ENCODE data around the gene PTPRT. TPM values are rescaled to one million over a fixed set of nuclear protein-coding genes. Genes with fewer than 3 reads are reported as not detected.

Gene PTPRT
- total RNA-seq, 1 experiment from 2014 or later, result not detected

DNA sequence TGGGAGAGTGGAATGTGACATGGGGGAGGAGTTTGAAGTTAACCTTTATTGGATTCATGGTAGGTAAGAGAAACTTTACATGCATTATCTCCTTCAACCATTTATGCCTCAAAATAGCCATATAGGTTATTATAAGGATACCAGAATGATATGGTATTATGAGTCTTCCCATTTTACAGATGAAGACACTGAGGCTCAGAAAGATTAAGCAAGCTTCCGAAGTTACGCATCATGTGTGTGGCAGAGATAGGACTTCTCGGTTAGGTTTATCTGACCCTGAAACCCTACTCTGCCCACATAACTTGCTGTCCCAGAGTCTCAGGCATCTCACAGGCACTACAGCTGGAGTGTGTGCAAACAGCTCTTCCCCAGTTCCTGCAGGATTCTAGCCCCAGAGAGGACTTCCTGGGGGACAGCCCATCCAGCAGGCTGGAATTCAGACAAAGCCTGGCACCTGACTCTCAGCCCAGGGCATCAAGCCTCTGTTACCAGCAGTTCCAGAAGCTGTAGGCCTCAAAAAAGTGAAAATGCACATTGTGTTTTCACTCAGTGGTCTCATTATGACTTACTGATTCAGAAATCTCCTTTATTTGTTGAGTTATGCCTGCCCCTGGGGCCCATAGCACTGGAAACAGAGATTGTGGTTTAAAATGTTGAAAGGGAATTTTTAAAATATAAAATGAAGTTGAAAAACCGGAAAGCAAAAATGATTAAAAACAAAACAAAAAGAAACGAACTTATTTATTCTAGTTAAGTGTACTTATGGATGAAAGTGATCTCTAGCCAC lies 1058.7 kb downstream of the PTPRT start:
- Histone ChIP-seq H3K9ac (ENCODE audit: low read length) (no peak overlapping the region), H3K36me3 (ENCODE audit: control insufficient read depth in 1 of 2, insufficient read depth in 2 of 2, low read length in 2 of 2) (no peaks in the 10 kb centered on the region), H3K27me3 (ENCODE audit: insufficient read depth, low read length) (no peaks in the 10 kb centered on the region), H3K4me3 (replicated peaks in 1 of 2; ENCODE audit: low read depth in 1 of 2, low read length in 2 of 2) (no peak overlapping the region), H3K27ac (ENCODE audit: low read depth, low read length) (no peak overlapping the region), H2AFZ (ENCODE audit: low read depth, low read length, poor library complexity, severe bottlenecking) (no peak overlapping the region), H4K20me1 (ENCODE audit: insufficient read depth) (no peaks in the 10 kb centered on the region), H3K4me2 (ENCODE audit: low read length) (no peak overlapping the region), H3K4me1 (ENCODE audit: control insufficient read depth in 1 of 2, insufficient read depth in 2 of 2, low read length in 2 of 2) (no peaks in the 10 kb centered on the region), H3K79me2 (ENCODE audit: insufficient read depth, low read length) (no peaks in the 10 kb centered on the region), H3K9me2 (ENCODE audit: insufficient read depth) (no peaks in the 10 kb centered on the region), H3K9me3 (ENCODE audit: control insufficient read depth in 1 of 2, insufficient read depth in 1 of 2, low read depth in 1 of 2, low read length in 2 of 2) (peaks cover 6 to 30% of the 10 kb centered on the region in 2 experiments; a peak in 2 of 4 replicates)
- no peak for DNase-seq (ENCODE audit: low read depth, low spot score)
- no peak for ATAC-seq
- intact Hi-C loops (cut with micrococcal nuclease), result no loop called here
- CTCF ChIA-PET, result no interaction called here
- no TSS peak for BruUV-seq (replicated peaks)
- RAD21 ChIA-PET (ENCODE audit: low non-redundant PET in 1 of 2, low total read pairs in 2 of 2, uncharacterized antibody in 2 of 2, unreplicated experiment in 2 of 2), result no interaction called here
- POLR2A ChIA-PET, result no interaction called here
- TF ChIP-seq, protein P1, sequence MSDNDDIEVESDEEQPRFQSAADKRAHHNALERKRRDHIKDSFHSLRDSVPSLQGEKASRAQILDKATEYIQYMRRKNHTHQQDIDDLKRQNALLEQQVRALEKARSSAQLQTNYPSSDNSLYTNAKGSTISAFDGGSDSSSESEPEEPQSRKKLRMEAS (IDR thresholded peaks at IDR 0.05), result no peak
- no peak for TF ChIP-seq POLR2AphosphoS5 (IDR thresholded peaks at IDR 0.05; ENCODE audit: low read depth, low read length)
- TF ChIP-seq, protein P2, sequence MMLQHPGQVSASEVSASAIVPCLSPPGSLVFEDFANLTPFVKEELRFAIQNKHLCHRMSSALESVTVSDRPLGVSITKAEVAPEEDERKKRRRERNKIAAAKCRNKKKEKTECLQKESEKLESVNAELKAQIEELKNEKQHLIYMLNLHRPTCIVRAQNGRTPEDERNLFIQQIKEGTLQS (IDR thresholded peaks at IDR 0.05), result no peak
- TF ChIP-seq, protein P3, sequence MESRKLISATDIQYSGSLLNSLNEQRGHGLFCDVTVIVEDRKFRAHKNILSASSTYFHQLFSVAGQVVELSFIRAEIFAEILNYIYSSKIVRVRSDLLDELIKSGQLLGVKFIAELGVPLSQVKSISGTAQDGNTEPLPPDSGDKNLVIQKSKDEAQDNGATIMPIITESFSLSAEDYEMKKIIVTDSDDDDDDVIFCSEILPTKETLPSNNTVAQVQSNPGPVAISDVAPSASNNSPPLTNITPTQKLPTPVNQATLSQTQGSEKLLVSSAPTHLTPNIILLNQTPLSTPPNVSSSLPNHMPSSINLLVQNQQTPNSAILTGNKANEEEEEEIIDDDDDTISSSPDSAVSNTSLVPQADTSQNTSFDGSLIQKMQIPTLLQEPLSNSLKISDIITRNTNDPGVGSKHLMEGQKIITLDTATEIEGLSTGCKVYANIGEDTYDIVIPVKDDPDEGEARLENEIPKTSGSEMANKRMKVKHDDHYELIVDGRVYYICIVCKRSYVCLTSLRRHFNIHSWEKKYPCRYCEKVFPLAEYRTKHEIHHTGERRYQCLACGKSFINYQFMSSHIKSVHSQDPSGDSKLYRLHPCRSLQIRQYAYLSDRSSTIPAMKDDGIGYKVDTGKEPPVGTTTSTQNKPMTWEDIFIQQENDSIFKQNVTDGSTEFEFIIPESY (IDR thresholded peaks at IDR 0.05; ENCODE audit: extremely low read depth, insufficient replicate concordance, low read length), result no peak
- no peak for TF ChIP-seq SRF (IDR thresholded peaks at IDR 0.05; ENCODE audit: low read depth)
- TF ChIP-seq CBX3 (IDR thresholded peaks at IDR 0.05; ENCODE audit: low read depth), result no peak
- TF ChIP-seq EZH2phosphoT487 (IDR thresholded peaks at IDR 0.05; ENCODE audit: borderline replicate concordance), result no peak
- TF ChIP-seq, protein P4, sequence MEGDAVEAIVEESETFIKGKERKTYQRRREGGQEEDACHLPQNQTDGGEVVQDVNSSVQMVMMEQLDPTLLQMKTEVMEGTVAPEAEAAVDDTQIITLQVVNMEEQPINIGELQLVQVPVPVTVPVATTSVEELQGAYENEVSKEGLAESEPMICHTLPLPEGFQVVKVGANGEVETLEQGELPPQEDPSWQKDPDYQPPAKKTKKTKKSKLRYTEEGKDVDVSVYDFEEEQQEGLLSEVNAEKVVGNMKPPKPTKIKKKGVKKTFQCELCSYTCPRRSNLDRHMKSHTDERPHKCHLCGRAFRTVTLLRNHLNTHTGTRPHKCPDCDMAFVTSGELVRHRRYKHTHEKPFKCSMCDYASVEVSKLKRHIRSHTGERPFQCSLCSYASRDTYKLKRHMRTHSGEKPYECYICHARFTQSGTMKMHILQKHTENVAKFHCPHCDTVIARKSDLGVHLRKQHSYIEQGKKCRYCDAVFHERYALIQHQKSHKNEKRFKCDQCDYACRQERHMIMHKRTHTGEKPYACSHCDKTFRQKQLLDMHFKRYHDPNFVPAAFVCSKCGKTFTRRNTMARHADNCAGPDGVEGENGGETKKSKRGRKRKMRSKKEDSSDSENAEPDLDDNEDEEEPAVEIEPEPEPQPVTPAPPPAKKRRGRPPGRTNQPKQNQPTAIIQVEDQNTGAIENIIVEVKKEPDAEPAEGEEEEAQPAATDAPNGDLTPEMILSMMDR (IDR thresholded peaks at IDR 0.05 in 2 of 3, conservative IDR thresholded peaks at IDR 0.05 in 1 of 3; ENCODE audit: borderline replicate concordance in 1 of 3, insufficient read depth in 1 of 3, low read depth in 2 of 3, low read length in 2 of 3), result no peak
- TF ChIP-seq, protein P5, sequence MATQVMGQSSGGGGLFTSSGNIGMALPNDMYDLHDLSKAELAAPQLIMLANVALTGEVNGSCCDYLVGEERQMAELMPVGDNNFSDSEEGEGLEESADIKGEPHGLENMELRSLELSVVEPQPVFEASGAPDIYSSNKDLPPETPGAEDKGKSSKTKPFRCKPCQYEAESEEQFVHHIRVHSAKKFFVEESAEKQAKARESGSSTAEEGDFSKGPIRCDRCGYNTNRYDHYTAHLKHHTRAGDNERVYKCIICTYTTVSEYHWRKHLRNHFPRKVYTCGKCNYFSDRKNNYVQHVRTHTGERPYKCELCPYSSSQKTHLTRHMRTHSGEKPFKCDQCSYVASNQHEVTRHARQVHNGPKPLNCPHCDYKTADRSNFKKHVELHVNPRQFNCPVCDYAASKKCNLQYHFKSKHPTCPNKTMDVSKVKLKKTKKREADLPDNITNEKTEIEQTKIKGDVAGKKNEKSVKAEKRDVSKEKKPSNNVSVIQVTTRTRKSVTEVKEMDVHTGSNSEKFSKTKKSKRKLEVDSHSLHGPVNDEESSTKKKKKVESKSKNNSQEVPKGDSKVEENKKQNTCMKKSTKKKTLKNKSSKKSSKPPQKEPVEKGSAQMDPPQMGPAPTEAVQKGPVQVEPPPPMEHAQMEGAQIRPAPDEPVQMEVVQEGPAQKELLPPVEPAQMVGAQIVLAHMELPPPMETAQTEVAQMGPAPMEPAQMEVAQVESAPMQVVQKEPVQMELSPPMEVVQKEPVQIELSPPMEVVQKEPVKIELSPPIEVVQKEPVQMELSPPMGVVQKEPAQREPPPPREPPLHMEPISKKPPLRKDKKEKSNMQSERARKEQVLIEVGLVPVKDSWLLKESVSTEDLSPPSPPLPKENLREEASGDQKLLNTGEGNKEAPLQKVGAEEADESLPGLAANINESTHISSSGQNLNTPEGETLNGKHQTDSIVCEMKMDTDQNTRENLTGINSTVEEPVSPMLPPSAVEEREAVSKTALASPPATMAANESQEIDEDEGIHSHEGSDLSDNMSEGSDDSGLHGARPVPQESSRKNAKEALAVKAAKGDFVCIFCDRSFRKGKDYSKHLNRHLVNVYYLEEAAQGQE (IDR thresholded peaks at IDR 0.05; ENCODE audit: low read depth), result no peak
- no peak for TF ChIP-seq FOSL1 (IDR thresholded peaks at IDR 0.05; ENCODE audit: low read depth)

Data from HCT116 (cell line).